HFF-Myc (cell line): ENCODE measurements around the gene PEX11G.

Experiments
- DNase-seq: peaks from one replicate; pipeline ENCODE4 v3.0.0-alpha.2; 2011; ENCODE audit warnings: low read depth; ENCODE audit errors: extremely low read depth
- H3K4me3 ChIP-seq: replicated peaks from 2 replicates; pipeline ENCODE4 v1.5.1; 2011; ENCODE audit warnings: low read depth, mild to moderate bottlenecking, control low read depth, low read length
- CTCF ChIP-seq: IDR thresholded peaks from 2 replicates; pipeline ENCODE4 v1.5.1; 2012; ENCODE audit warnings: mild to moderate bottlenecking, low read depth, low read length, control low read depth; ENCODE audit errors: missing control alignments

The PEX11G gene

GRCh38 chr19:7529610-7530490 lies 41.0 kb upstream of the PEX11G start:
- H3K4me3 ChIP-seq: no peak overlapping the region
- DNase-seq: no peak
- no peak for TF ChIP-seq CTCF

GRCh38 chr19:7529246-7529600 lies 40.4 kb upstream of the PEX11G start:
- no peak for TF ChIP-seq CTCF
- no peak for DNase-seq
- no peak overlapping the region for H3K4me3 ChIP-seq

- no peak for TF ChIP-seq CTCF
- no peak overlapping the region for H3K4me3 ChIP-seq
- no peak for DNase-seq
Observed at GRCh38 chr19:7528522-7529245, 39.8 kb upstream of the PEX11G start.

GRCh38 chr19:7528192-7528519 lies 39.3 kb upstream of the PEX11G start:
- H3K4me3 ChIP-seq: no peak overlapping the region
- no peak for TF ChIP-seq CTCF
- DNase-seq: no peak

- no peak for TF ChIP-seq CTCF
- H3K4me3 ChIP-seq: no peak overlapping the region
- DNase-seq: no peak
Observed at GRCh38 chr19:7527516-7528191, 38.8 kb upstream of the PEX11G start.

- DNase-seq: no peak
- TF ChIP-seq CTCF: no peak
- no peak overlapping the region for H3K4me3 ChIP-seq
Observed at GRCh38 chr19:7526059-7526929, 37.5 kb upstream of the PEX11G start.
